Measurements from ENCODE around the gene SLC6A2.

GRCh38 chr16:55711959-55712876, 56.4 kb downstream of the SLC6A2 start:
- no peak for TF ChIP-seq REST (IDR thresholded peaks at IDR 0.05; ENCODE audit: low read depth)
- TF ChIP-seq MAX (IDR thresholded peaks at IDR 0.05): no peak
- TF ChIP-seq TCF12 (IDR thresholded peaks at IDR 0.05; ENCODE audit: low read depth): no peak
- TF ChIP-seq TAF1 (IDR thresholded peaks at IDR 0.05; ENCODE audit: low read depth): no peak
- TF ChIP-seq CREB1 (IDR thresholded peaks at IDR 0.05; ENCODE audit: low read depth): no peak
- no peak for TF ChIP-seq YY1 (IDR thresholded peaks at IDR 0.05; ENCODE audit: low read depth)
- no peak for TF ChIP-seq USF1 (IDR thresholded peaks at IDR 0.05)
- peak; percentile 54 for TF ChIP-seq RAD21 (IDR thresholded peaks at IDR 0.05; ENCODE audit: low read depth)
